ENCODE measurements around the gene ATF3.

Gene ATF3

GRCh38 chr1:212640223-212640878 is 31.8 kb downstream of the ATF3 start:
- in situ Hi-C loops (cut with MboI; ENCODE audit: low sequenced_read_pairs, unreplicated experiment): no loop called here
- DNase-seq (ENCODE audit: low spot score): no peak
- no peak for TF ChIP-seq CTCF (IDR thresholded peaks at IDR 0.05; ENCODE audit: borderline replicate concordance, control extremely low read depth, extremely low read depth, insufficient read depth, missing control alignments)

GRCh38 chr1:212641956-212642355 is 33.4 kb downstream of the ATF3 start:
- in situ Hi-C loops (cut with MboI; ENCODE audit: low sequenced_read_pairs, unreplicated experiment): no loop called here
- no peak for TF ChIP-seq CTCF (IDR thresholded peaks at IDR 0.05; ENCODE audit: borderline replicate concordance, control extremely low read depth, extremely low read depth, insufficient read depth, missing control alignments)
- DNase-seq (ENCODE audit: low spot score): no peak

GRCh38 chr1:212643877-212644276 is 35.3 kb downstream of the ATF3 start:
- in situ Hi-C loops (cut with MboI; ENCODE audit: low sequenced_read_pairs, unreplicated experiment): no loop called here
- no peak for TF ChIP-seq CTCF (IDR thresholded peaks at IDR 0.05; ENCODE audit: borderline replicate concordance, control extremely low read depth, extremely low read depth, insufficient read depth, missing control alignments)
- DNase-seq (ENCODE audit: low spot score): no peak

GRCh38 chr1:212644866-212645545 is 36.4 kb downstream of the ATF3 start:
- no peak for TF ChIP-seq CTCF (IDR thresholded peaks at IDR 0.05; ENCODE audit: borderline replicate concordance, control extremely low read depth, extremely low read depth, insufficient read depth, missing control alignments)
- no peak for DNase-seq (ENCODE audit: low spot score)
- in situ Hi-C loops (cut with MboI; ENCODE audit: low sequenced_read_pairs, unreplicated experiment): no loop called here

GRCh38 chr1:212645546-212646543 is 37.3 kb downstream of the ATF3 start:
- DNase-seq (ENCODE audit: low spot score): no peak
- no peak for TF ChIP-seq CTCF (IDR thresholded peaks at IDR 0.05; ENCODE audit: borderline replicate concordance, control extremely low read depth, extremely low read depth, insufficient read depth, missing control alignments)
- in situ Hi-C loops (cut with MboI; ENCODE audit: low sequenced_read_pairs, unreplicated experiment): no loop called here

- TF ChIP-seq CTCF (IDR thresholded peaks at IDR 0.05; ENCODE audit: borderline replicate concordance, control extremely low read depth, extremely low read depth, insufficient read depth, missing control alignments): no peak
- in situ Hi-C loops (cut with MboI; ENCODE audit: low sequenced_read_pairs, unreplicated experiment): no loop called here
- DNase-seq (ENCODE audit: low spot score): no peak
Measured at GRCh38 chr1:212646588-212646987, 38.0 kb downstream of the ATF3 start.

All from GM13976 (cell line).